Thoracic aorta (tissue), 2 donors: Measurements from ENCODE around the gene OGFOD1. TPM values are rescaled to one million over a fixed set of nuclear protein-coding genes. Genes with fewer than 3 reads are reported as not detected.

Experiments
- ATAC-seq: fragments of 150-250 bp; one replicate; pipeline ENCODE4 v1.8.0; 2017; ENCODE audit warnings: low read depth; ENCODE audit not compliant: insufficient number of reproducible peaks, low FRiP score
- DNase-seq: peaks from one replicate; pipeline ENCODE4 v3.0.0-alpha.2; 2020; ENCODE audit warnings: low spot score
- H3K27ac ChIP-seq, 2 donors: fragments of 200-600 bp; sonication (generic); 1 replicate in 1 of 2; 2 replicates in 1 of 2; pipeline ENCODE4 v1.5.1; 2016; ENCODE audit warnings: mild to moderate bottlenecking in 2 of 2, moderate library complexity in 2 of 2
- H3K27me3 ChIP-seq: fragments of 200-600 bp; sonication (generic); replicated peaks from 2 replicates; pipeline ENCODE4 v1.6.0; 2016; ENCODE audit warnings: mild to moderate bottlenecking; ENCODE audit not compliant: insufficient read depth
- H3K36me3 ChIP-seq: fragments of 200-600 bp; sonication (generic); one replicate; pipeline ENCODE4 v1.5.1; 2016
- H3K4me1 ChIP-seq, 2 donors: fragments of 200-600 bp; sonication (generic); 1 replicate in 1 of 2; 2 replicates in 1 of 2; pipeline versions ENCODE4 v1.5.1 to v1.6.0; 2016; ENCODE audit warnings: low read depth in 2 of 2, mild to moderate bottlenecking in 1 of 2; ENCODE audit not compliant: control insufficient read depth in 1 of 2
- H3K4me3 ChIP-seq: fragments of 200-600 bp; sonication (generic); 2 replicates; pipeline ENCODE4 v1.5.1; 2016; ENCODE audit warnings: mild to moderate bottlenecking
- H3K9me3 ChIP-seq: fragments of 200-600 bp; sonication (generic); 2 replicates; pipeline ENCODE4 v1.5.1; 2016
- CTCF ChIP-seq: fragments of 200-600 bp; sonication (generic); IDR thresholded peaks from one replicate; pipeline ENCODE4 v1.5.1; 2019; ENCODE audit warnings: antibody characterized with exemption
- total RNA-seq, 2 donors: library from RNA; depleted of rRNA; stranded (reverse); fragments of >200 nt; gene quantifications; one replicate each; pipeline versions ENCODE4 v1.1.0 to v1.2.3, GENCODE V29; 2016

The OGFOD1 gene
- total RNA-seq, 2 donors from 2014 or later, result 43.3 to 71.7 TPM

- no peak for TF ChIP-seq CTCF
- Histone ChIP-seq H3K27ac (no peak overlapping the region), H3K4me1 (peaks cover 7 to 10% of the 10 kb centered on the region in 2 donors), H3K4me3 (no peak overlapping the region), H3K9me3 (no peaks in the 10 kb centered on the region), H3K36me3 (peaks cover 3% of the 10 kb centered on the region), H3K27me3 (no peaks in the 10 kb centered on the region)
- DNase-seq (no peak), ATAC-seq (no peak)
These were observed 23.3 kb upstream of the OGFOD1 start for GRCh38 chr16:56428091-56428490.

- Histone ChIP-seq H3K4me1 (peaks cover 5 to 19% of the 10 kb centered on the region in 2 donors), H3K4me3 (no peak overlapping the region), H3K27me3 (no peaks in the 10 kb centered on the region), H3K36me3 (peaks cover 21% of the 10 kb centered on the region), H3K9me3 (no peaks in the 10 kb centered on the region), H3K27ac (no peak overlapping the region)
- no peak for DNase-seq
- ATAC-seq, result no peak
- no peak for TF ChIP-seq CTCF
These were observed 15.1 kb upstream of the OGFOD1 start for GRCh38 chr16:56436258-56436657.

GRCh38 chr16:56438038-56438437 lies 13.3 kb upstream of the OGFOD1 start:
- Histone ChIP-seq H3K27me3 (no peaks in the 10 kb centered on the region), H3K4me1 (peaks cover 5 to 19% of the 10 kb centered on the region in 2 donors), H3K9me3 (no peaks in the 10 kb centered on the region), H3K27ac (no peak overlapping the region), H3K36me3 (peaks cover 25% of the 10 kb centered on the region), H3K4me3 (no peak overlapping the region)
- no peak for DNase-seq
- TF ChIP-seq CTCF, result no peak
- ATAC-seq, result no peak

GRCh38 chr16:56447286-56447685 lies 4.1 kb upstream of the OGFOD1 start:
- Histone ChIP-seq H3K36me3 (peaks cover 17% of the 10 kb centered on the region), H3K4me3 (no peak overlapping the region), H3K27ac (no peak overlapping the region), H3K9me3 (no peaks in the 10 kb centered on the region), H3K27me3 (no peaks in the 10 kb centered on the region), H3K4me1 (peaks cover 13 to 32% of the 10 kb centered on the region in 2 donors)
- DNase-seq (no peak), ATAC-seq (no peak)
- TF ChIP-seq CTCF, result no peak

GRCh38 chr16:56448005-56448404 lies 3.3 kb upstream of the OGFOD1 start:
- DNase-seq (no peak), ATAC-seq (no peak)
- Histone ChIP-seq H3K4me3 (no peak overlapping the region), H3K4me1 (peaks cover 18 to 39% of the 10 kb centered on the region in 2 donors), H3K9me3 (no peaks in the 10 kb centered on the region), H3K36me3 (peaks cover 13% of the 10 kb centered on the region), H3K27me3 (no peaks in the 10 kb centered on the region), H3K27ac (no peak overlapping the region)
- TF ChIP-seq CTCF, result no peak
